MV-4-11 (cell line): ENCODE results near the gene ROMO1.
"Not testable (repeated sequence)": the region's sequence is repeated elsewhere in the genome, so short reads cannot be mapped to it uniquely, and the experiment has no call there.

Experiments used
- DNase-seq: peaks from one replicate; lab custom pipeline; 2025; lab: John Stamatoyannopoulos, UW

The ROMO1 gene

DNA sequence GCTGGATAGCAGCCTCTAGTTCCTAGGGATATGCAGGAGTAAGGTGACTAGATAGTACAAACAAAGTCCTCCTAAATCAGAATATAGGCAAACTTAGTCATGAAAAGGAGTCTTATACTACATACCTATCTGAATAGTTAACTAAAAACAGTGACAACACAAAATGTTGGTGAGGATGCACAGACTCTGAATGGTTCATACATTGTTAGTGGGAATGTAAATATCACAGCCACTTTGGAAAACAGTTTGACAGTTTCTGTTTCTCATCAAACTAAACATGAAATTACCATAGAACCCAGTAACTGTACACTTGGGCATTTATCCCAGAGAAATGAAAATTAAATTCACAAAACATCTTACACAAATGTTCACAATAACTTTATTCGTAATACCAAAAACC lies 17.2 kb upstream of the ROMO1 start:
- no peak for DNase-seq

DNA sequence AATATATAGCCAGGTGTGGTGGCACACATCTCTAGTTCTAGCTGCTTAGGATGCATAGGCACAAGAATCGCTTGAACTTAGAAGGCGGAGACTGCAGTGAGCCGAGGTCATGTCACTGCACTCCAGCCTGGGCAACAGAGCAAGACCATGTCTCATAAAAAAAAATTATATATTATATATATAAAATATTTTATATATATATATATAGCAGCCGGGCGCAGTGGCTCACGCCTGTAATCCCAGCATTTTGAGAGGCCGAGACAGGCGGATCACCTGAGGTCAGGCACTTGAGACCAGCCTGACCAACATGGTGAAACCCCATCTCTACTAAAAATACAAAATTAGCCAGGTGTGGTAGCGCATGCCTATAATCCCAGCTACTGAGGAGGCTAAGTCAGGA lies 13.8 kb upstream of the ROMO1 start:
- DNase-seq = not testable (repeated sequence)

GRCh38 chr20:35686872-35687271 lies 12.3 kb upstream of the ROMO1 start:
- not testable (repeated sequence) for DNase-seq

- no peak for DNase-seq
Observed at GRCh38 chr20:35690265-35690664, 8.9 kb upstream of the ROMO1 start.

DNA sequence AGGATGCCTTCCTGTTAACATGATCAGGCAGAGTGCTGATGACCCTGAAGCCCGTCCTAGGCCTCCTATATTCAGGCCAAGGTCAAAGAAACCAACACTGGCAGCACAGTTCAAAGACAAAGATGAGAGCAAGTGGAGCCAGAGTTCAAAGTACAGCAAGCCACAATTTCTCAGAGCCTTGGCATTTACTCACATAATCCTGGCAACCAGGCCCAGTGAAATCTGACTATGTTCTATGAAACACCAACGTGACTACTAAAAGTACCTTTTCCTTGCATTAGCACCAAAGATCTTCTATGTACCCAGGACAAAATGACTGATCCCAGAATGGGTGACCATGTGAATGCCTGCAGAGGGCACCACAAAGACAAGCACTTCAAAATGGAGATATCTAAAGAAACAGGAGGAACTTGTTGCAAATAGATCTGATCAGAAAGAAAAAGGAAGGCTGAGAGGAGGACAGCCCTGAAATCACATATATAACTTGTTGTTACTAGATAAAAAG lies 3.9 kb upstream of the ROMO1 start:
- DNase-seq = no peak

DNA sequence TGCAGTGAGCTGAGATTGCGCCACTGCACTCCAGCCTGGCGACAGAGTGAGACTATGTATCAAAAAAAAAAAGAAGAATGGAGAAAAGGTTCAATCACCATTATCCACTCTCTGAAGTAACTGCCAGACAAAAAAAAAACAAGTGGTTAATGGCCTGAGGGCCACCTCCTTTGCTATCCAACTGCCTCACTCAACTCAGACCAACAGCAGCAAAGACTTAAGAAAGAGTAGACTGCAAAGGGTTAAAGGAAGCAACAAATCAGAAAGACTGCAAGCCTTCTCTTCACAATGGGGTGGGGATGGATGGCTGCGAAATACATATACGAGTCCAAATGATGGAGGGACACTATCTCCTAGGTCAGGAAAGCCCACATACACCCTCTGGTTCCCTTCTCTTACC lies 3.2 kb upstream of the ROMO1 start:
- DNase-seq = no peak

DNA sequence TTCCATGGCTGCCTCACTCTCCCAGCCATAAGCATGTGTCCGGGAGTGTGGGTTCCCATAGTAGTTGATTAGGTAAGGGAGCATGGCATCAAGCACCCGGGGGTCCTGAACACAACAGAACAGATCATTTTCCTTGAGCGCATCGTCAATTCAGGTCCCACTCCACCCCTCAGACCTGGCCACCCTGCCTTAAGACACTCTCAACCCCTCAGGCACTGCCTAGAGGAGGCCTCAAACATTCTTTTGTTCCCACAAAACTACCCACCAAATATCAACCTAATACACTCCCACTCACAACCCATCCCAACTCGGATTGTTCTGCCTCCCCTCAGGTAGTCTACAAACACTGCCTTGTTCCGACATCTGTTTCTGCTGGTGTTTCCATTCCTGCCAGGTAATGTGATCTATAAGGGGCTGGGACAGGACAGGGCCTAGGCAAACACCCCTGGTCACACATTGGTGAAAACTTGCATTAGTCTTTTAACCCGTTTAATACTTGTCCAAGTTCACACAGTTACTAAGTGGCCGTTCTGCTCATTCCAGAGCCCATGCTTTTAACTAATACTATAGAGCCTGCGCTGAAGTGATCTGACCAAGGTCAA lies 1.4 kb upstream of the ROMO1 start:
- DNase-seq = no peak

DNA sequence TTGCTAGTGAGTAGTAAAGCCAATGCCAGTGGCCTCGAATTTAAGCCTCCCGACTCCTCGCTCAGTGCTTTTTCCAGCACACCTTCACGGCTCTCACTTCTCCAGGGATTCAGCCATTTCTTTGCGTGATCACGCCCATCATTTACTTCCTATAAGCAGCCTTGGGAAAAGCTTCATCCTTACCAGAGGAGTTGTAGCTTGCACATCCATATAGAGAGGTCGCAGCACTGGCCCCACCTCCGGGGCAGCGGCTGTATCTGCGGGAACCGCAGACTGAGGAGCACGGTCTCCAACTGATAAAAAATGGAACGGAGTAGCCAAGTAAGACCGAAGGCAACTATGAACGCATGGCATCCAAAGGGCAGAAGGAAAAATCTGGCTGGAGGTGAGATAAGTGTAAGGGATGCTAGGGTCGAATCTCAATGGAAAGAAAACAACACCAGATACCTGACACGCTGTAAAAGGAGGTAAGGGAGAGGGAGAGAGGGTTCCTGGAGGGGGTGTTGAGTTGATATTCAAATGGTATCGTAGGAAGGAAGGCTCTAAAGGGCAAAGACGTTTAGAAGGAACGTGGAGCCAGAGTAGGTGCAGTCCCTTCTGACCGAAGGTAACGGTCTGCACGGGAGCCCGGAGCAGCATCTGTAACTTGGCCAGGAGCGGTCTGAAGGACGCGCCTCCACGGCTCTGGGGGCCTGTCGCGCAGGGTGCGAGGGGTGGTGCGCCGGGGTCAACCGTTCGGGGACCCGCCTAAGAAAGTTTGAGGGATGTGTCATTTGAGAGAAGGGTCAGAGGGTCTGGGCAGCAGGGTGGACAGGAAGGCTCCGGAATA lies 693 bp upstream of the ROMO1 start:
- DNase-seq = no peak

DNA sequence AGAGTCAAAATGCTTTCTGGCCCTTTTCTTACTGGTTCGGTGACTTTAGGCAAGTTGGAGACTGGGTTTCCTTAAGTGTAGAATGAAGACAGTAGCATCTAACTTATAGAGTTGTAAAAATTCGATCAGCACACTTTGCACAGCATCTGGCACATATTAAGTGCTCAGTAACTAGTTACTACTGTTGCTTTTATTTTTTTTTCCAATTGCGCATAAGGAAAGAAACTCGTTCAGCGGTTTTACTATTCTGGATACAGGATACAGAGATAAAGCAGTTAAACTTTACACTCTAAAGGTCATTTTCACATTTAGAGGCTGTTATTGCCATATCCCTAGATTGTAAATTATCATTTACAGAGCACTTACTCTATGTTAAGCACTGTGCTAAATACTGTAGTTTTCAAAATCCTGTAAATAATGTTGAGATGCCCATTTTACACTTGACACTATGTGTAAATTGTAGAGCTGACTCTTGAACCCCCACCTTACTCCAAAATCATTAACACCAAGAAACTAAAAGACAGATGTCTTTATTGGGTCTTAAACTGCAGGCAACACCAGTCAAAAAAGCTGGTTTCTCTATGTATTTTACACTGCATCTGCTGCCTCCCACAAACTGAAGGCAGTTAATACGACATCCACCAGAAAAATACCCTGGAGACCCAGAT lies 886 bp downstream of the ROMO1 start:
- DNase-seq = no peak

DNA sequence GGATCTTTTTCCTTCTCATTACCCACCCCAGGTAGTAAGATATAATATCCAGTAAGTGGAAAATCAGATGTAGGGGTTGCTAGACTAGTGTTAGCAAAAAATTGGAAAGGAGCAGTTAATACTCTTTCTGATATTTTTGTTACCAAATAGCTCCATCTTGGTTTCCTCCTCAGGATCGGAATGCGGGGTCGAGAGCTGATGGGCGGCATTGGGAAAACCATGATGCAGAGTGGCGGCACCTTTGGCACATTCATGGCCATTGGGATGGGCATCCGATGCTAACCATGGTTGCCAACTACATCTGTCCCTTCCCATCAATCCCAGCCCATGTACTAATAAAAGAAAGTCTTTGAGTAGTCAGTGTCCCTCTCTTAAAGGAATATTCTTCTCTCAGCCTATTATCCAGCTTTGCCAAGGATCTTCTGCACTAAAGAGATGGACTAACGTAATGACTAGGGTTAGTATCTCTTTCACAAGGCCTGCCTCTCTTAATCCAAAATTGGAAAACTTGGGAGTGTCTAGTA lies 1.5 kb downstream of the ROMO1 start:
- no peak for DNase-seq

DNA sequence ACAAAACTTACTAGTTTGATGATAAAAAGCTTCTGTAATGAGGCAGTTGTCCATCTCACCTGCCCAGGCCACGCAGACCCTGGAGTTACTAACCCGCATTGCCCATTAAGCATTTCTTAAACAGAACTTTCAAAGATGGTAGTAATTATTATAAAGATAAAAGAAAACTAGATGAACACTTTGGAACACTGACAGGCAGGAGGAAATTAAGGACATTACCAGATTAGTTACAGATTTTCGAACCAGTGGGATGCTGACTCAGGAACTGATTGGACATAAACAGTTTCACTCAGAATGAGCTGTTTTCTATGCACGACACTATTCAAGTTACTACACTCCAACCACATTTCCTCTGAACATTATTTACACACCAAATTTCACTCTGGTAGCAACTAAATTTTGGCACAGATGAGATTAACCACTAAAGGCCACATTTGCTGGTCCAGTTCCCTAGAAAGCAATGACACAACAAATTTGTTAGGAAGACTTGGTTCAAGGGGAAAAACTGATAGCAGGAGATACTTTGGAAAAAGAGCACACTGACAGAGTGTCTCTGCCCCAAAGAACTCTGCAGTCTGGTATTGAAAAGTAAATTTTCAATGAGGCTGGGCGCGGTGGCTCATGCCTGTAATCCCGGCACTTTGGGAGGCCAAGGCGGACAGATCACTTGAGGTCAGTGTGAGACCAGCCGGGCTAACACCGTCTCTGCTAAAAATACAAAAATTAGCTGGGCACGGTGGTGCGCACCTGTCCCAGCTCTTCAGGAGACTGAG lies 3.0 kb downstream of the ROMO1 start:
- peak; percentile 20 for DNase-seq

DNA sequence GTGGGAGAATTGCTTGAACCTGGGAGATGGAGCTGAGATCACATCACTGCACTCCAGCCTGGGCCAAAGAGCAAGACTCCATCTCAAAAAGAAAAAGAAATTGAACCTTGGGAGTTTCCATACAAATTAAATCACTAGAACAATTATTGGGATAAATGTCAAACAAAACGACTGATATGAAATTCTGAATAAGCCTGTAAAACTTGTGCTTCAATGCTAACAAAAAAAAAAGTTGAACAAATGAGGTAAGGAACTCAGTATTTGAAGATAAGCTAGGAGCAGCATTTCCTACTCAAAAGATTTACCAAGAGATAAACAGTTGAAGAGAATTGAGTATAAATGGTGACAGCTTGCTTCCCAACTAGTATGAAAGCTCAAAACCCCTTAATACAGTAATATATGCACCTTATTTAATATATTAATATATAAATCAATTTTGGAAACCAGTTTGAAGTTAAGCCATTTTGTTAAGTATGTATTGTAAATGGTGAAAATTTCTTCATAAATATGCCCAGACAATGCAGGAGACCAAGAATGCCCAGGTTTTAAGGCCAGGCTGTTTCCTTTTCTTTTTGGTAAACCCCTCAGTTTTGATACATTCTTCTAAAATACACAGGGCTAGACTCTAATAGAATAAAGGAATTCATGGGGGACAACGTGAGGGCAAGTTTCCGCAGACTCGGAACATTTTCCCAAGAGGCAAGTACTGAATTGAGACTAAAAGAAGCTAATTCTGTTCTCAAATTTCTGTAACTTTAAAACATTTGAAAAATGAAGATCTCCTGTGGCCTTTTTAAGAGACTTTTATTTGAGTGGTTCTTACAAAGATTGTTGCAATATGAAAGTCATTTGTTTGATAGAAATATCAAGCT lies 3.9 kb downstream of the ROMO1 start:
- DNase-seq = no peak

GRCh38 chr20:35704514-35705261 lies 5.5 kb downstream of the ROMO1 start:
- DNase-seq = no peak

GRCh38 chr20:35705894-35706293 lies 6.7 kb downstream of the ROMO1 start:
- DNase-seq = not testable (repeated sequence)

GRCh38 chr20:35706591-35707529 lies 7.7 kb downstream of the ROMO1 start:
- DNase-seq = not testable (repeated sequence)

- DNase-seq = no peak
Observed at GRCh38 chr20:35708502-35708901, 9.3 kb downstream of the ROMO1 start.

DNA sequence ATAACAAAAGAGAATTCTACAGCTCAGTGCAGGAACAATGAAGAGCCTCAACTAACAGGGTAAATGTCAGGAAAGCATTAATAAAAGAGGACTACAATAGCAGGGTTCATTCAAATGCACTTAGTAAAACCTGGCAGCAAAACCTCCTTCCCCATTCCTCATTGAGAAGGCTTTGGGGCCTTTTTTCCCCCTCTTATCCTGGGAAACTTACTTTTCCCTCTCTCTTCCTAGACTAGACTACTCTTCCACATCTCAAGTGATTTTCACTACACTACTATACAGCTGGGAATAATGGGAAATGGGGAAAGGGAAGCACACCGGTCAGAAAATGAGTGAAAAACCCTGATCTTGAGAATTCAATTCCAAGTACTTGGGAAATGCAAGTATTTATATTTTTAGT lies 10.1 kb downstream of the ROMO1 start:
- DNase-seq = no peak

DNA sequence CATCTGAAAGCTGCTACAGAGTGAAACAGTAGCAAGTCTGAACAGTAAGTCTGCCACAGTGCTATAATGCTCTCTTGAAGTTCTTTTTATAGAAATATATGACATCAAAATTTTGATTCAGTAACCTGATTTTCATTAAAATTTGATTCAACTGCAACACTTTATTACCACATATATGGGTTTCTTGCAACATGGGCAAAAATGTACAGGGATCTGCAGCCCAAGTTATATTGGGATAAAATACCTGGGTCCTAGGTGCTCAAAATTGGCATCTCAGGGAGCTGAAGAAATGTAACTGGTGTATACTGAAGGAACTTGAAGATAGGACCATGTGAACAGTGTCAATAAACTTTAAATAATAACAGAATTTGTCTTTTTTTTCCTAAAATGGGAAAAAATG lies 10.8 kb downstream of the ROMO1 start:
- DNase-seq = no peak
